Measurements from ENCODE around the gene CCHCR1.

CCHCR1 gene

GRCh38 chr6:31125586-31126363, 31.8 kb downstream of the CCHCR1 start:
- no peak for DNase-seq

- no peak for DNase-seq
Measured at GRCh38 chr6:31125162-31125561, 32.4 kb downstream of the CCHCR1 start.

- DNase-seq = no peak
Measured at GRCh38 chr6:31122791-31123706, 34.6 kb downstream of the CCHCR1 start.

GRCh38 chr6:31121131-31121790, 36.3 kb downstream of the CCHCR1 start:
- DNase-seq = no peak

GRCh38 chr6:31120151-31120915, 37.3 kb downstream of the CCHCR1 start, which contains the start of gene CDSN:
Gene CDSN (minus strand): TSS chr6:31120446. CDS start chr6:31120419, 27 bp downstream.
- no peak for DNase-seq

GRCh38 chr6:31118178-31118577, 39.4 kb downstream of the CCHCR1 start:
- DNase-seq = no peak

GRCh38 chr6:31116661-31117385, 40.8 kb downstream of the CCHCR1 start:
- DNase-seq = no peak

- no peak for DNase-seq
Measured at GRCh38 chr6:31115941-31116560, 41.6 kb downstream of the CCHCR1 start.

GRCh38 chr6:31114970-31115849, 42.4 kb downstream of the CCHCR1 start:
- DNase-seq = no peak

- no peak for DNase-seq
Measured at GRCh38 chr6:31114541-31114878, 43.1 kb downstream of the CCHCR1 start, which contains the start of gene PSORS1C1. Gene PSORS1C1 (plus strand): TSS chr6:31114800. CDS start chr6:31129633, 14,833 bp downstream.

GRCh38 chr6:31113861-31114540, 43.6 kb downstream of the CCHCR1 start:
- DNase-seq = no peak

GRCh38 chr6:31112478-31112877, 45.1 kb downstream of the CCHCR1 start, which contains the start of gene C6orf15:
Gene C6orf15 (minus strand): TSS chr6:31112575. CDS start chr6:31112555, 20 bp downstream.
- DNase-seq = no peak

GRCh38 chr6:31111712-31112111, 45.9 kb downstream of the CCHCR1 start:
- no peak for DNase-seq

GRCh38 chr6:31110825-31111582, 46.6 kb downstream of the CCHCR1 start:
- no peak for DNase-seq

GRCh38 chr6:31107052-31107451, 50.5 kb downstream of the CCHCR1 start:
- DNase-seq = no peak

- DNase-seq = no peak
Measured at GRCh38 chr6:31103136-31103535, 54.5 kb downstream of the CCHCR1 start.

- no peak for DNase-seq
Measured at GRCh38 chr6:31098449-31098938, 59.1 kb downstream of the CCHCR1 start.

- no peak for DNase-seq
Measured at GRCh38 chr6:31096656-31097055, 60.9 kb downstream of the CCHCR1 start.

- no peak for DNase-seq
Measured at GRCh38 chr6:31096215-31096614, 61.4 kb downstream of the CCHCR1 start.
